OCI-LY3 (cell line): ENCODE results near the gene ZNF80.

Experiments used
- EZH2phosphoT487 ChIP-seq: fragments of 200-600 bp; shearing (Covaris generic); IDR thresholded peaks from 2 replicates; pipeline ENCODE4 v1.6.1; 2018; ENCODE audit warnings: antibody characterized with exemption, mixed run types, low read depth
- TF ChIP-seq, protein P1 (sequence below): fragments of 200-600, 300-600 bp; sonication (generic); IDR thresholded peaks from 2 replicates; pipeline ENCODE4 v1.5.1; 2014; ENCODE audit warnings: antibody characterized with exemption, low read length, low read depth

DNA sequence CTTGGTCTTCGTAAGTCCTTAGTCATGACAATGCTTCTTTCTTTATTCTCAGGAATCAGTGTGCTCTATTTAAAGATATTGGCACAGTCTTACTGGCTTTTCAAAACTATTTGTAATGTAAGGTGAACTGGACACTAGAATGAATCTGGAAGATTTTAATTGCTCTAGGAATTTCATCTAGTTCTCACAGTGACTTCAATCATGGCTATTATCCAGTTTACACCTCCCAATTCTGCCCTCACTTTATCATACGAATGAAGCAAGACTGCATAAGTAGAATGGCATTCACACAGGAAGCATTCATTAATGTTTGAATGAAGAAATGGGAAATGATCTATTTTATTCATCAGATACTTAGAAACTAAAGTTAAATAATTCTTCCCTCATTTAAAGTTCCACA is 31.8 kb downstream of the ZNF80 start:
- TF ChIP-seq, protein P1, sequence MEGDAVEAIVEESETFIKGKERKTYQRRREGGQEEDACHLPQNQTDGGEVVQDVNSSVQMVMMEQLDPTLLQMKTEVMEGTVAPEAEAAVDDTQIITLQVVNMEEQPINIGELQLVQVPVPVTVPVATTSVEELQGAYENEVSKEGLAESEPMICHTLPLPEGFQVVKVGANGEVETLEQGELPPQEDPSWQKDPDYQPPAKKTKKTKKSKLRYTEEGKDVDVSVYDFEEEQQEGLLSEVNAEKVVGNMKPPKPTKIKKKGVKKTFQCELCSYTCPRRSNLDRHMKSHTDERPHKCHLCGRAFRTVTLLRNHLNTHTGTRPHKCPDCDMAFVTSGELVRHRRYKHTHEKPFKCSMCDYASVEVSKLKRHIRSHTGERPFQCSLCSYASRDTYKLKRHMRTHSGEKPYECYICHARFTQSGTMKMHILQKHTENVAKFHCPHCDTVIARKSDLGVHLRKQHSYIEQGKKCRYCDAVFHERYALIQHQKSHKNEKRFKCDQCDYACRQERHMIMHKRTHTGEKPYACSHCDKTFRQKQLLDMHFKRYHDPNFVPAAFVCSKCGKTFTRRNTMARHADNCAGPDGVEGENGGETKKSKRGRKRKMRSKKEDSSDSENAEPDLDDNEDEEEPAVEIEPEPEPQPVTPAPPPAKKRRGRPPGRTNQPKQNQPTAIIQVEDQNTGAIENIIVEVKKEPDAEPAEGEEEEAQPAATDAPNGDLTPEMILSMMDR: no peak
- TF ChIP-seq EZH2phosphoT487: no peak
